IPS DF 4.7 (cell line): ENCODE data around the gene SIGLEC5.
"Not testable (repeated sequence)": the region's sequence is repeated elsewhere in the genome, so short reads cannot be mapped to it uniquely, and the experiment has no call there.

ENCODE experiments used
- DNase-seq: peaks from one replicate; pipeline ENCODE4 v3.0.0-alpha.2; 2013; ENCODE audit warnings: low spot score; ENCODE audit errors: extremely low read depth

SIGLEC5 gene

GRCh38 chr19:51630315-51630714 lies at the start of gene SIGLEC5:
TSS of gene SIGLEC5 (minus strand) at chr19:51630401. CDS start at chr19:51630335, 66 bp downstream.
- not testable (repeated sequence) for DNase-seq

GRCh38 chr19:51676566-51677083 lies 46.4 kb upstream of the SIGLEC5 start:
- no peak for DNase-seq

GRCh38 chr19:51675911-51676565 lies 45.8 kb upstream of the SIGLEC5 start:
- DNase-seq = not testable (repeated sequence)

- DNase-seq = no peak
Observed at GRCh38 chr19:51668216-51668615, 38.0 kb upstream of the SIGLEC5 start.

- DNase-seq = no peak
Observed at GRCh38 chr19:51664997-51665396, 34.8 kb upstream of the SIGLEC5 start.

- DNase-seq = no peak
Observed at GRCh38 chr19:51664131-51664530, 33.9 kb upstream of the SIGLEC5 start.

- DNase-seq = no peak
Observed at GRCh38 chr19:51663650-51664049, 33.4 kb upstream of the SIGLEC5 start.

- DNase-seq = no peak
Observed at GRCh38 chr19:51660975-51661600, 30.9 kb upstream of the SIGLEC5 start.

GRCh38 chr19:51654783-51655182 lies 24.6 kb upstream of the SIGLEC5 start:
- no peak for DNase-seq

GRCh38 chr19:51653162-51653561 lies 23.0 kb upstream of the SIGLEC5 start:
- DNase-seq = no peak

GRCh38 chr19:51652266-51652665 lies 22.1 kb upstream of the SIGLEC5 start:
- no peak for DNase-seq

- no peak for DNase-seq
Observed at GRCh38 chr19:51651216-51651846, 21.1 kb upstream of the SIGLEC5 start.

GRCh38 chr19:51647318-51647717 lies 17.1 kb upstream of the SIGLEC5 start:
- DNase-seq = no peak

- not testable (repeated sequence) for DNase-seq
Observed at GRCh38 chr19:51646730-51647129, 16.5 kb upstream of the SIGLEC5 start, which contains the start of gene SIGLEC14. TSS of gene SIGLEC14 (minus strand) at chr19:51646825. CDS start at chr19:51646759, 66 bp downstream.

GRCh38 chr19:51644636-51645271 lies 14.6 kb upstream of the SIGLEC5 start:
- DNase-seq = no peak

GRCh38 chr19:51641648-51642047 lies 11.4 kb upstream of the SIGLEC5 start:
- no peak for DNase-seq

- DNase-seq = no peak
Observed at GRCh38 chr19:51640386-51640785, 10.2 kb upstream of the SIGLEC5 start.

GRCh38 chr19:51639916-51640315 lies 9.7 kb upstream of the SIGLEC5 start:
- DNase-seq = no peak

GRCh38 chr19:51637362-51637978 lies 7.3 kb upstream of the SIGLEC5 start:
- DNase-seq = no peak

- DNase-seq = no peak
Observed at GRCh38 chr19:51632126-51632525, 1.9 kb upstream of the SIGLEC5 start.
